ENCODE results near the gene SLC28A3. TPM values are rescaled to one million over a fixed set of nuclear protein-coding genes. Genes with fewer than 3 reads are reported as not detected.
"Not testable (repeated sequence)": the region's sequence is repeated elsewhere in the genome, so short reads cannot be mapped to it uniquely, and the experiment has no call there.

Gene SLC28A3
- total RNA-seq (not detected), polyA plus RNA-seq (1 to 10 TPM in 1 of 3 donors, under 1 TPM in 1, not detected in 1; 0.23 to 2.4 TPM)

GRCh38 chr9:84340535-84340934 lies at the start of gene SLC28A3:
TSS of gene SLC28A3 (minus strand) at chr9:84340758. CDS start at chr9:84340633, 125 bp downstream.
- no peaks in the 10 kb centered on the region for H3K27me3 ChIP-seq
- WGBS, 2 donors, result 15 to 53% methylated on average over 5 of the region's 5 CpGs
- no peak within 1 kb of the TSS for H3K4me3 ChIP-seq
- H3K27ac ChIP-seq, result no peak within 1 kb of the TSS
- DNase-seq, result no peak
- H3K4me1 ChIP-seq, result no peaks in the 10 kb centered on the region
- TF ChIP-seq CTCF (IDR thresholded peaks at IDR 0.05) (no peak), POLR2A (IDR thresholded peaks at IDR 0.05) (no peak), POLR2AphosphoS5 (IDR thresholded peaks at IDR 0.05) (no peak), EP300 (IDR thresholded peaks at IDR 0.05) (no peak)
- intact Hi-C loops (cut with DNase I), result no loop called here
- no peaks in the 10 kb centered on the region for H3K36me3 ChIP-seq
- no peaks in the 10 kb centered on the region for H3K9me3 ChIP-seq

- H3K9me3 ChIP-seq; DNase-seq; H3K27me3 ChIP-seq; H3K27ac ChIP-seq; H3K4me3 ChIP-seq; H3K4me1 ChIP-seq; intact Hi-C loops (cut with DNase I); H3K36me3 ChIP-seq: not testable (repeated sequence)
- WGBS, 2 donors, result 82 to 84% methylated on average over 7 of the region's 7 CpGs
Measured at GRCh38 chr9:84390254-84390653, 49.7 kb upstream of the SLC28A3 start.

- Histone ChIP-seq H3K27me3 (no peaks in the 10 kb centered on the region), H3K36me3 (no peaks in the 10 kb centered on the region), H3K4me3 (no peak overlapping the region), H3K27ac (no peak overlapping the region), H3K9me3 (no peaks in the 10 kb centered on the region), H3K4me1 (no peaks in the 10 kb centered on the region)
- no peak for DNase-seq
- TF ChIP-seq CTCF (IDR thresholded peaks at IDR 0.05) (no peak), EP300 (IDR thresholded peaks at IDR 0.05) (no peak), POLR2A (IDR thresholded peaks at IDR 0.05) (no peak), POLR2AphosphoS5 (IDR thresholded peaks at IDR 0.05) (no peak)
- 83 to 87% methylated on average over 5 of the region's 5 CpGs for WGBS, 2 donors
- intact Hi-C loops (cut with DNase I), result no loop called here
Measured at GRCh38 chr9:84387821-84388220, 47.3 kb upstream of the SLC28A3 start.

GRCh38 chr9:84386753-84387152 lies 46.2 kb upstream of the SLC28A3 start:
- H3K36me3 ChIP-seq, result no peaks in the 10 kb centered on the region
- no peak overlapping the region for H3K27ac ChIP-seq
- intact Hi-C loops (cut with DNase I), result no loop called here
- H3K4me3 ChIP-seq, result no peak overlapping the region
- WGBS, 2 donors, result 98 to 99% methylated on average over 1 of the region's 1 CpG
- H3K4me1 ChIP-seq, result no peaks in the 10 kb centered on the region
- no peaks in the 10 kb centered on the region for H3K27me3 ChIP-seq
- no peak for TF ChIP-seq CTCF (IDR thresholded peaks at IDR 0.05)
- TF ChIP-seq POLR2AphosphoS5 (IDR thresholded peaks at IDR 0.05), result no peak
- no peak for TF ChIP-seq EP300 (IDR thresholded peaks at IDR 0.05)
- TF ChIP-seq POLR2A (IDR thresholded peaks at IDR 0.05), result no peak
- no peaks in the 10 kb centered on the region for H3K9me3 ChIP-seq
- no peak for DNase-seq

- intact Hi-C loops (cut with DNase I), result no loop called here
- Histone ChIP-seq H3K36me3 (no peaks in the 10 kb centered on the region), H3K27ac (no peak overlapping the region), H3K9me3 (no peaks in the 10 kb centered on the region), H3K4me1 (no peaks in the 10 kb centered on the region), H3K27me3 (no peaks in the 10 kb centered on the region), H3K4me3 (no peak overlapping the region)
- WGBS, 2 donors, result 45 to 91% methylated on average over 1 of the region's 1 CpG
- DNase-seq, result no peak
- TF ChIP-seq POLR2AphosphoS5 (IDR thresholded peaks at IDR 0.05), result no peak
- no peak for TF ChIP-seq CTCF (IDR thresholded peaks at IDR 0.05)
- TF ChIP-seq EP300 (IDR thresholded peaks at IDR 0.05), result no peak
- TF ChIP-seq POLR2A (IDR thresholded peaks at IDR 0.05), result no peak
Measured at GRCh38 chr9:84385386-84386040, 45.0 kb upstream of the SLC28A3 start.
